HL-60/S4 treated with retinoic acid at 250 ng/mL for 4 days and 3 days (cell line): ENCODE measurements around the gene BAHD1.
"Not testable (repeated sequence)": the region's sequence is repeated elsewhere in the genome, so short reads cannot be mapped to it uniquely, and the experiment has no call there.

ENCODE experiments used
- in situ Hi-C: fragments of 300-500 bp; cut with MboI; formaldehyde crosslinking; loops from 2 replicates; pipeline ENCODE4 v1.7.0; 2022; ENCODE audit warnings: low sequenced_read_pairs

Gene BAHD1

GRCh38 chr15:40443255-40443654 lies 2.5 kb downstream of the BAHD1 start:
- in situ Hi-C loops: no loop called here

- in situ Hi-C loops: no loop called here
These were observed 3.1 kb downstream of the BAHD1 start for GRCh38 chr15:40443846-40444245.

DNA sequence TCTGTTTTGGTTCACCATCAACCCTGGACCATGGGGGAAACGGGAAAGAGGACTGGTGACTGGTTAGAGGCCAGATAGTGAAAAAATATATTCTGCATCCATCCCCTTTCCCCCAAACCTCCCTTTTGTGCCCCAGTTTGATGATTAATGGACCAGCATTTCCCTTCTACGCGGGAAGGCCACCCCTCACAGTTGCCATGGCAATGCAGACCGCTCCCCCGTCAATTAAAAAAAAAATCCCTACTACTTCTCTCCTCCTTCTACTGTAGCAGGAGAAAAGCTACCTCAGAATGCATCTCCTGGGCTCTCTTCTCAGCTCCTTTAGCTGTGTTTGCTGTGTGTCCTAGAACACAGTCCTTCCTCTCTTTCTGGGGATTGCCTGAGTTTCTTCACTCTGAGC lies 4.0 kb downstream of the BAHD1 start:
- in situ Hi-C loops: no loop called here

GRCh38 chr15:40445421-40445922 lies 4.7 kb downstream of the BAHD1 start:
- in situ Hi-C loops: no loop called here

DNA sequence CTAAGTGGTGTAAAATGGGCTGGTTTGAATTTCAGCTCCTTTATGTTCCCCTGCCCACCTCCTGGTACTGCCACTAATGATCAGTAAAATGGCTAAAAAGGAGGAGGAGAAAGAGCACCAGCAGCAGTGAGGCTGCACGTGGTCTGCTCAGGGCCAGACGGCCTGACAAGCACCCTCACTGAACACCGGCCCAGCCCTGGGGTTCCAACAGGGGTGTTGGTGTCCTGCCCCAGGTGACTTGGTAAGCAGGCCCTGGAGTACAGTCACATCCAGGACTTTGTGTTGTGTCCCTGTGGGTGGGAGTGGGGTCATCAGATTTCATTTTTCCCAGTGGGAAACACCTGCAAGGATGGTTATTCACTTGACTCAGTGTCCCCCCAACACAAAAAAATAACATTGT lies 5.4 kb downstream of the BAHD1 start:
- in situ Hi-C loops: no loop called here

DNA sequence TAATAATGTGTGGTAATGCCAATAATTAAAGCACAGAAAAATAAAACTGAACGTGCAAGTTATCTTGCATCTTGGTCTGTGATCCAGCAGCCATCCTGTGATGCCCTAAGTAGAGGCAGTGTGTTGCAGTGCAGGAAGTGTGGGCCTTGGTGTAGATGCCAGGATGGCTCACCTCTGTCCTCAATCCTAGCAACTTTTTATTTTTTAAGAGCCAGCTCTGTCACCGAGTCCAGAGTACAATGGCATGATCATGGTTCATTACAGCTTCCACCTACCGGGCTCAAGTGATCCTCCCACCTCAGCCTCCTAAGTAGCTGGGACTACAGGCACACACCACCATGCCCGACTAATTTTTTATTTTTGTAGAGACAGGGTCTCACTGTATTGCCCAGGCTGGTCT lies 7.6 kb downstream of the BAHD1 start:
- in situ Hi-C loops: no loop called here

GRCh38 chr15:40449275-40449674 lies 8.5 kb downstream of the BAHD1 start:
- in situ Hi-C loops: no loop called here

DNA sequence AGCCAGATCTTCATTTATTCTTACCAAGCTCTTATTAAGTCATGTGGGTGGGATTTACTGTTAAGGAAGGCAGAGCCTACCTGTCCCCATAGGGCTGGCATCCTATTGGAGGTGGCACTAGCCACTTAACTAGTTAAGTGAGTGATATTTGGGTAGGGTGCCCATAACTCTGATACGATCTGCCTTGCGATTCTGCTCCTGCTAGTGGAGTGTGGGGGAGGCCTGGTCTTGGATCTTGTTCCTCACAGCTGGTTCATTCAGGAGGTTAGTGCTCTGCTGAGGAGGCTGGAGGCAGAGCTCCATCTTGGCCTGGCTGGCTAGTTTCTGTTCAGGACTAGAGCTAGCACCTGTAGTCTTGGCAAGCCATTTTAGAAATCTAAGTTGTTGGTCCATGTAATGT lies 9.3 kb downstream of the BAHD1 start:
- in situ Hi-C loops: no loop called here

GRCh38 chr15:40451527-40452158 lies 10.9 kb downstream of the BAHD1 start:
- in situ Hi-C loops: no loop called here

- in situ Hi-C loops: no loop called here
These were observed 11.7 kb downstream of the BAHD1 start for GRCh38 chr15:40452296-40453090.

GRCh38 chr15:40453941-40454340 lies 13.2 kb downstream of the BAHD1 start:
- in situ Hi-C loops: not testable (repeated sequence)

DNA sequence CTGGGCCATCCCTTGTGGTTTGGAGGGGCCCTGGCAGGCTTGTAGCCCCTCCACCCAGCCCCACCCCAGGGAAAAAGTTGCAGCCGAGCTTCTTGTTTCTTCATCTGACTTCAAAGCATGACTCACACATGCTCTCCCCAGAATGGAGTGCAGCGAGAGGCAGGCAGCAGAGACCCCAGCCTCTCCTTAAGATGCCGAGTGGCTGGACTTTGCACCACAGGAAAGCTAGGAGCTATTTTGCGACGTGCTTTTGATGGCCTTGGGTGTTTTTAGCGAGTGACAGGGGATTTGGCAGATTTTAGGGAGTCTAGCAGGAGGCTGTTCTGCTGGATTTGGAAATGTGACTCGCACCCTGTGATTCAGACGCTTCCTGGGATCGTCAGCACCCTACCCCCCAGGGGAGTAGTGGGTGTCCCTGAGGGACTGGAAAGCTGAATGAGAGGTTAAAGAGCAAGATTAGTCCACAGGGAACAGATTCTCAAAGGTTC lies 14.2 kb downstream of the BAHD1 start:
- in situ Hi-C loops: no loop called here

- in situ Hi-C loops: no loop called here
These were observed 15.6 kb downstream of the BAHD1 start for GRCh38 chr15:40456299-40456712.

GRCh38 chr15:40456738-40457137 lies 16.0 kb downstream of the BAHD1 start:
- in situ Hi-C loops: no loop called here

DNA sequence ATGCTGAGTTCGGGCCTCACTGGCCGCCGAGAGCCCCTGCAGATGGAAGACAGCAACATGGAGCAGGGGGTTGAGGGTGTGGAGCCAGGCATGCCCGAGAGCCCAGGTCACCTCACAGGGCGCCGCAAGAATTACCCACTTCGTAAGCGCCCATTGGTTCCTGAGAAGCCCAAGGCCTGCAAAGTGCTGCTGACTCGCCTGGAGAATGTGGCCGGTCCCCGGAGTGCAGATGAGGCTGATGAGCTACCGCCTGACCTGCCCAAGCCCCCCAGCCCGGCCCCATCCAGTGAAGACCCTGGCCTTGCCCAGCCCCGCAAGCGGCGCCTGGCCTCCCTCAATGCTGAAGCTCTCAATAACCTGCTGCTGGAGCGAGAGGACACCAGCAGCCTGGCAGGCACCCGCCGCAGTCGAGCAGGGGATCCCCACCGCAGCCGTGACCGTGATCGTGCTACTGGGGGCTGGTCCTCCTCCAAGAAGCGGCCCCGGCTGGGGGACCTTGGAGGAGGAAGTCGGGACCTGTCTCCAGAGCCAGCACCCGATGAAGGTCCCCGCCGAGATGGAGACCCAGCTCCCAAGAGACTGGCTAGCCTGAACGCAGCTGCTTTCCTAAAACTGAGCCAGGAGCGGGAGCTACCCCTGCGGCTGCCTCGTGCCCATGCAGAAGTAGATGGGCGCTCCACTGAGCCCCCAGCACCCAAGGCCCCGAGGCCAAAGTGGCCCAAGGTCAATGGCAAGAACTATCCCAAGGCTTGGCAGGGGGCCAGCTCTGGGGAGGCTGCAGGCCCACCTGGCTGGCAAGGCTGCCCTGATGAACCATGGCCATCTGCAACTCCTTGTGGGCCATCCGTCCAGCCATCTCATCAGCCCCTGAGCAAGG lies 18.0 kb downstream of the BAHD1 start:
- in situ Hi-C loops: no loop called here

GRCh38 chr15:40459391-40460015 lies 18.8 kb downstream of the BAHD1 start:
- in situ Hi-C loops: no loop called here

GRCh38 chr15:40460404-40460803 lies 19.7 kb downstream of the BAHD1 start:
- in situ Hi-C loops: no loop called here

- in situ Hi-C loops: no loop called here
These were observed 21.2 kb downstream of the BAHD1 start for GRCh38 chr15:40461958-40462357.

DNA sequence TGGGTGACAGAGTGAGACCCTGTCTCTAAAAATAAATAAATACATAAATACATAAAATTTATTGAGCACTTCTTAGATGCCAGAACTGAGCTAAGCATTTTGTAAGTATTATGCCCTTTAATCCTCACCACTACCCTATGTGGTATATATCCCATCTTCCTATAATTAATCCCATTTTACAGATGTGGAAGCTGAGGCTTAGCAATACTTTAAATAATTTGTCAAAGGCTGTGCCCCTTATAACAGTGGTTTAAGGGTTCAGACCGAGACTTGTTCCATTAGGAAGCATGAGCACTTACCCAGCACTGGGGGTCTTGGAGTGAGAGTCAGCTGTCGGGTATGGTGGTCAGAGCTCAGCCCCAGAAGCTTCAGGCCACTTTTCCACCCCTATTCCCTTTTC lies 22.5 kb downstream of the BAHD1 start:
- in situ Hi-C loops: no loop called here

DNA sequence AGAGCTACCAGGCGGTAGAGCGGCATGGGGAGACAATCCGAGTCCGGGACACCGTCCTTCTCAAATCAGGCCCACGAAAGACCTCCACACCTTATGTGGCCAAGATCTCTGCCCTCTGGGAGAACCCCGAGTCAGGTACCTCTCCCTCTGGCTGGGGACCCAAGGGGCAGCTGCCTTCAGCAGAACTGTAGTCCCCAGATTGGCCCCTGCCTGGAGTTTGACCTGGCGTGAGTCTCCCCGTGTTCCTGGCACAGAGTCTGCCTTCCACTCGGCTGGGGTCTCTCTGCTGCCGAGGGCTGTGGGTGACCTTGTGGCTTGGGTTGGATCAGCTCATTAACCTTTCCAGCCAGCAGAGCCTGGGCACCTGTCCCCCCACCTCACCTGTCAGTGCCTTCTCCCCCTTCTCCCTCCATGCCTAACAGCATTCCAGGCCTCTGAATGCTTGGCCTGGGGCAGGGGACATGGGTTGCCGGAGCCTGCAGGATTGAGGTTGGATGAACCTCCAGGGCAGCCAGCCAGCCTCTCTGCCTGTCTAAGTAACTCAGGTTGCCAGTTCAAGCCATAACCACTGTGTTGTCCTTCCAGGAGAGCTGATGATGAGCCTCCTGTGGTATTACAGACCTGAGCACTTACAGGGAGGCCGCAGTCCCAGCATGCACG lies 23.3 kb downstream of the BAHD1 start:
- in situ Hi-C loops: no loop called here
